HG02642 (cell line): ENCODE results near the gene RPS25.
A peak's percentile ranks its signal among the peaks of the same experiment; 100 is the strongest.
"Not testable (repeated sequence)": the region's sequence is repeated elsewhere in the genome, so short reads cannot be mapped to it uniquely, and the experiment has no call there.

ENCODE experiments used
- ATAC-seq: cut with Tn5 transposase; IDR thresholded peaks from one replicate; pipeline ENCODE4 v1.9.1; 2021; ENCODE audit warnings: mild to moderate bottlenecking; ENCODE audit not compliant: unreplicated experiment, poor library complexity

The RPS25 gene

GRCh38 chr11:119018074-119018938, at the start of gene RPS25, which contains the start of gene TRAPPC4:
Gene RPS25 (minus strand): TSS chr11:119018343. CDS start chr11:119018284, 59 bp downstream.
Gene TRAPPC4 (plus strand): TSS chr11:119018766. CDS start chr11:119018796, 30 bp downstream.
- peak; percentile 90 for ATAC-seq

GRCh38 chr11:119067371-119068222, 49.5 kb upstream of the RPS25 start, which contains the start of gene VPS11:
Gene VPS11 (plus strand): TSS chr11:119067818. CDS start chr11:119067824, 6 bp downstream.
- peak; percentile 93 for ATAC-seq

- ATAC-seq: no peak
Measured at GRCh38 chr11:119065369-119065768, 47.2 kb upstream of the RPS25 start.

- no peak for ATAC-seq
Measured at GRCh38 chr11:119062779-119063178, 44.6 kb upstream of the RPS25 start.

GRCh38 chr11:119061256-119061655, 43.1 kb upstream of the RPS25 start:
- no peak for ATAC-seq

- not testable (repeated sequence) for ATAC-seq
Measured at GRCh38 chr11:119059128-119059527, 41.0 kb upstream of the RPS25 start.

- peak; percentile 92 for ATAC-seq
Measured at GRCh38 chr11:119057000-119057769, 39.0 kb upstream of the RPS25 start, which contains the start of gene HYOU1. Gene HYOU1 (minus strand): TSS chr11:119057205. CDS start chr11:119056160, 1,045 bp downstream.

- ATAC-seq: peak; percentile 6
Measured at GRCh38 chr11:119056421-119056999, 38.4 kb upstream of the RPS25 start.

GRCh38 chr11:119055901-119056300, 37.8 kb upstream of the RPS25 start:
- ATAC-seq: no peak

- no peak for ATAC-seq
Measured at GRCh38 chr11:119054418-119054817, 36.3 kb upstream of the RPS25 start.

GRCh38 chr11:119052163-119052814, 34.1 kb upstream of the RPS25 start:
- no peak for ATAC-seq

GRCh38 chr11:119051440-119052162, 33.5 kb upstream of the RPS25 start:
- peak; percentile 61 for ATAC-seq

- no peak for ATAC-seq
Measured at GRCh38 chr11:119049081-119049480, 30.9 kb upstream of the RPS25 start.

GRCh38 chr11:119048644-119049043, 30.5 kb upstream of the RPS25 start:
- ATAC-seq: no peak

GRCh38 chr11:119047205-119047604, 29.1 kb upstream of the RPS25 start:
- ATAC-seq: no peak

GRCh38 chr11:119046489-119046888, 28.3 kb upstream of the RPS25 start:
- ATAC-seq: no peak

GRCh38 chr11:119044708-119045107, 26.6 kb upstream of the RPS25 start:
- ATAC-seq: no peak

- ATAC-seq: no peak
Measured at GRCh38 chr11:119042927-119043326, 24.8 kb upstream of the RPS25 start.
